ENCODE measurements around the gene NKTR.

The NKTR gene

DNA sequence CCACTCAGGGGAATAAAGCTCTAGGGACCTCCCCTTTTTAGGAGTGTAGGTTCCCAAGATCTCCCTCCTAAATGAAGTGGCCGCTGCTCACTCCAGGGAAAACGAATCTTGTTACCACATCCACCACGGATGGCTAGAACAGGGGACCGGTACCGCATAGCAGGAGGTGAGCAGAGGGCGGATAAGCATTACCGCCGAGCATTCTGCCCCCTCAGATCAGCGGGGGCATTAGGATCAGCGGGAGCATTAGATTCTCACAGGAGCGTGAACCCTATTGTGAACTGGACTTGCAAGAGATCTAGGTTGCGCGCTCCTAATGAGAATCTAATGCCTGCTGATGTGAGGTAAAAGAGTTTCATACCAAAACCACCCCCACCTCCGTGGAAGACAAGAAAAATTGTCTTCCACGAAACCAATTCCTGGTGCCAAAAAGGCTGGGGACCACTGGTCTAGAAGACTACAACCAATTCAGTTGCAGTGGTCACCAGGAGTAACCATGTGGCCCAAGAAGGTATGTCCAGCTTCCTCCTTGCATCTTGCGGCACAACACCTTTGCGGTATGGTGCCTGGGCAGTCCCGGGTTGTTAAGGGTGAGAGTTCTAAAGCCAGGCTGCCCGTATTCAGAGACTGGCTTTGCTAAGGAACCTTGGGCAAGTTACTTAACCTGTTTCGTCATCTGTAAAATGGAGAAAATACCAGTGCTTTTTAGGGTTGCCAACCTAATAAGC, 10.9 kb upstream of the NKTR start:
- Histone ChIP-seq H3K23ac (ENCODE audit: low read depth, low read length, poor library complexity) (peak overlapping the region; percentile 52), H2AFZ (ENCODE audit: low read length) (no peak overlapping the region), H3K36me3 (replicated peaks in 1 of 2; ENCODE audit: control insufficient read depth in 2 of 2, insufficient read depth in 2 of 2, low read length in 2 of 2) (peaks cover 4 to 33% of the 10 kb centered on the region in 2 donors), H2BK120ac (ENCODE audit: low read depth, low read length) (no peak overlapping the region), H2AK5ac (ENCODE audit: low read depth, low read length) (no peak overlapping the region), H3K27me3 (ENCODE audit: control insufficient read depth in 3 of 3, insufficient read depth in 3 of 3, low read depth in 1 of 3, low read length in 3 of 3) (no peaks in the 10 kb centered on the region), H3K79me1 (ENCODE audit: low read depth, low read length) (no peaks in the 10 kb centered on the region), H3K4me3 (ENCODE audit: low read length in 2 of 2) (no peak overlapping the region), H3K9ac (ENCODE audit: low read depth, low read length, poor library complexity) (no peak overlapping the region), H3K4ac (ENCODE audit: low read length) (no peak overlapping the region), H3K27ac (replicated peaks; ENCODE audit: low read length) (no peak overlapping the region), H2BK5ac (ENCODE audit: low read length) (no peak overlapping the region), H4K91ac (ENCODE audit: low read depth, low read length, poor library complexity) (no peak overlapping the region), H2BK15ac (ENCODE audit: low read length) (no peak overlapping the region), H3K4me2 (ENCODE audit: insufficient read depth, low read length, poor library complexity, severe bottlenecking) (no peak overlapping the region), H2BK12ac (ENCODE audit: low read length) (no peak overlapping the region), H4K8ac (ENCODE audit: low read depth, low read length) (no peak overlapping the region), H3K14ac (ENCODE audit: low read length) (no peak overlapping the region), H3K4me1 (ENCODE audit: control insufficient read depth in 2 of 2, insufficient read depth in 1 of 2, low read depth in 1 of 2, low read length in 2 of 2) (peaks cover 2 to 6% of the 10 kb centered on the region in 2 donors), H3K9me3 (replicated peaks in 1 of 2; ENCODE audit: control insufficient read depth in 2 of 2, insufficient read depth in 1 of 2, low read depth in 1 of 2, low read length in 2 of 2) (no peaks in the 10 kb centered on the region), H3K18ac (ENCODE audit: low read length) (no peak overlapping the region)
- no CpG with 5 or more reads among the region's 20 CpGs for WGBS, 2 donors (ENCODE audit: extremely low coverage in 2 of 2, insufficient read length in 2 of 2, insufficient replicate concordance in 1 of 2)
- no peak for DNase-seq (ENCODE audit: low spot score)

DNA sequence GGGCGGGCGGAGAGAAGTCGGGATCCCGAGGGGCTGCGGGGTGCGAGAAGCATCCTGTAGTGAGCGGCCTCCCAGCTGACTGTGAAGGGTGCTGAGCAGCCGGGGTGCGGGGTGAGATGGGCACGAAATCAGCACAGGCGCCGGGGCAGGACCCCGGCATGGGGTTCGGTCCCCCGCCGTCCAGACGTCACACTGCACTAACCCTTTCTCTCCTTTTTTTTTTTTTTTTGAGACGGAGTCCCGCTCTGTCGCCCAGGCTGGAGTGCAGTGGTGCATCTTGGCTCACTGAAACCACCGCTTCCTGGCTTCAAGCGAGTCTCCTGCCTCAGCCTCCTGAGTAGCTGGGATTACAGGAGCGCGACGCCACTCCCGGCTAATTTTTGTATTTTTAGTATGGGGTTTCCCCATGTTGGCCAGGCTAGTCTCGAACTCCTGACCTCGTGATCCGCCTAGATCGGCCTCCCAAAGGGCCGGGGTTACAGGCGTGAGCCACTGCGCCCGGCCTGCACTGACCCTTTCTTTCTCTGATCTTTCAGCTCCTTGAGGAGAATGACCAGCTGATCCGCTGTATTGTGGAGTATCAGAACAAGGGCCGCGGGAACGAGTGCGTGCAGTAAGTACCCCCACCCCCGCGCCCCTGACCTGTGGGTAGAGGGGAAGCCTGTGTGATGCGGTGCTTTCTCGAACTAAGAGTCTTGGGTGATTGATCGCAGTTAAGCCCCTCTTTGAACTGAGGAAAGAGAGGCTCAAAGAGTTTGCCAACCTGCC, 9.3 kb upstream of the NKTR start:
- Histone ChIP-seq H4K8ac (ENCODE audit: low read depth, low read length) (no peak overlapping the region), H4K91ac (ENCODE audit: low read depth, low read length, poor library complexity) (no peak overlapping the region), H3K4me1 (ENCODE audit: control insufficient read depth in 2 of 2, insufficient read depth in 1 of 2, low read depth in 1 of 2, low read length in 2 of 2) (peaks cover 2 to 6% of the 10 kb centered on the region in 2 donors), H3K4ac (ENCODE audit: low read length) (no peak overlapping the region), H3K23ac (ENCODE audit: low read depth, low read length, poor library complexity) (no peak overlapping the region), H3K18ac (ENCODE audit: low read length) (peak overlapping the region; percentile 52), H2BK120ac (ENCODE audit: low read depth, low read length) (no peak overlapping the region), H3K36me3 (replicated peaks in 1 of 2; ENCODE audit: control insufficient read depth in 2 of 2, insufficient read depth in 2 of 2, low read length in 2 of 2) (peaks cover 6 to 50% of the 10 kb centered on the region in 2 donors), H2BK15ac (ENCODE audit: low read length) (no peak overlapping the region), H3K9me3 (replicated peaks in 1 of 2; ENCODE audit: control insufficient read depth in 2 of 2, insufficient read depth in 1 of 2, low read depth in 1 of 2, low read length in 2 of 2) (no peaks in the 10 kb centered on the region), H3K4me3 (ENCODE audit: low read length in 2 of 2) (peak overlapping the region; percentile 59 to 90), H2BK5ac (ENCODE audit: low read length) (no peak overlapping the region), H3K9ac (ENCODE audit: low read depth, low read length, poor library complexity) (peak overlapping the region; percentile 79), H3K14ac (ENCODE audit: low read length) (peak overlapping the region; percentile 4), H3K79me1 (ENCODE audit: low read depth, low read length) (no peaks in the 10 kb centered on the region), H3K27me3 (ENCODE audit: control insufficient read depth in 3 of 3, insufficient read depth in 3 of 3, low read depth in 1 of 3, low read length in 3 of 3) (no peaks in the 10 kb centered on the region), H2AK5ac (ENCODE audit: low read depth, low read length) (no peak overlapping the region), H2BK12ac (ENCODE audit: low read length) (no peak overlapping the region), H3K27ac (replicated peaks; ENCODE audit: low read length) (peak overlapping the region; percentile 47), H2AFZ (ENCODE audit: low read length) (peak overlapping the region; percentile 48), H3K4me2 (ENCODE audit: insufficient read depth, low read length, poor library complexity, severe bottlenecking) (peak overlapping the region; percentile 77)
- no CpG with 5 or more reads among the region's 44 CpGs for WGBS, 2 donors (ENCODE audit: extremely low coverage in 2 of 2, insufficient read length in 2 of 2, insufficient replicate concordance in 1 of 2)
- no peak for DNase-seq (ENCODE audit: low spot score)

DNA sequence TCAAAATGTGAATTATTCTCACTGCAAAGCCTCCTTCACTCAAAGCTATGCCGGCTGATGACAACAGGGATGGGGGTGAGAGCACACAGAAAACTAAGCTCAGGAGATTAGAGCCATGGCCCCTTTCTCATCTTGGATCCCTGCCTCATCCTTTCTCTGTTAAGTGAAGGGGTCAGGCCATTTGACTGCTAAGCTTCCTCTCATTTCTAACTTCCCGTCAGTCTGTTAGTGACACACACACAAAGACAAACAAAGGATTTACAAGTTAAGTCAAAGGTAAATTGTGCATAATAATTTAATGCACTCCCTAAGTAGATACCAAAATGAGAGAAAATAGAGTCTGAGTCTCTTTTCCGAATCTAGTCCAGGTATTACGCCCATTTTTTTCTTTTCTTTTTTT, 8.7 kb upstream of the NKTR start:
- peak overlapping the region; percentile 77 for H3K4me2 ChIP-seq (ENCODE audit: insufficient read depth, low read length, poor library complexity, severe bottlenecking)
- H3K9me3 ChIP-seq (replicated peaks in 1 of 2; ENCODE audit: control insufficient read depth in 2 of 2, insufficient read depth in 1 of 2, low read depth in 1 of 2, low read length in 2 of 2): no peaks in the 10 kb centered on the region
- no peak overlapping the region for H4K8ac ChIP-seq (ENCODE audit: low read depth, low read length)
- no peak overlapping the region for H2AK5ac ChIP-seq (ENCODE audit: low read depth, low read length)
- H3K4me3 ChIP-seq (ENCODE audit: low read length in 2 of 2): peak overlapping the region in 1 of 2 donors; percentile 59
- H3K79me1 ChIP-seq (ENCODE audit: low read depth, low read length): no peaks in the 10 kb centered on the region
- no peak overlapping the region for H3K4ac ChIP-seq (ENCODE audit: low read length)
- no CpG with 5 or more reads among the region's 4 CpGs for WGBS, 2 donors (ENCODE audit: extremely low coverage in 2 of 2, insufficient read length in 2 of 2, insufficient replicate concordance in 1 of 2)
- H2BK120ac ChIP-seq (ENCODE audit: low read depth, low read length): no peak overlapping the region
- peaks cover 6 to 56% of the 10 kb centered on the region in 2 donors for H3K36me3 ChIP-seq (replicated peaks in 1 of 2; ENCODE audit: control insufficient read depth in 2 of 2, insufficient read depth in 2 of 2, low read length in 2 of 2)
- no peak overlapping the region for H2BK15ac ChIP-seq (ENCODE audit: low read length)
- H3K27me3 ChIP-seq (ENCODE audit: control insufficient read depth in 3 of 3, insufficient read depth in 3 of 3, low read depth in 1 of 3, low read length in 3 of 3): no peaks in the 10 kb centered on the region
- peak overlapping the region; percentile 26 for H3K27ac ChIP-seq (replicated peaks; ENCODE audit: low read length)
- peaks cover 2 to 6% of the 10 kb centered on the region in 2 donors for H3K4me1 ChIP-seq (ENCODE audit: control insufficient read depth in 2 of 2, insufficient read depth in 1 of 2, low read depth in 1 of 2, low read length in 2 of 2)
- H4K91ac ChIP-seq (ENCODE audit: low read depth, low read length, poor library complexity): no peak overlapping the region
- peak overlapping the region; percentile 11 for H2AFZ ChIP-seq (ENCODE audit: low read length)
- no peak overlapping the region for H3K9ac ChIP-seq (ENCODE audit: low read depth, low read length, poor library complexity)
- DNase-seq (ENCODE audit: low spot score): no peak
- no peak overlapping the region for H3K23ac ChIP-seq (ENCODE audit: low read depth, low read length, poor library complexity)
- no peak overlapping the region for H2BK5ac ChIP-seq (ENCODE audit: low read length)
- no peak overlapping the region for H3K18ac ChIP-seq (ENCODE audit: low read length)
- H3K14ac ChIP-seq (ENCODE audit: low read length): no peak overlapping the region
- no peak overlapping the region for H2BK12ac ChIP-seq (ENCODE audit: low read length)

DNA sequence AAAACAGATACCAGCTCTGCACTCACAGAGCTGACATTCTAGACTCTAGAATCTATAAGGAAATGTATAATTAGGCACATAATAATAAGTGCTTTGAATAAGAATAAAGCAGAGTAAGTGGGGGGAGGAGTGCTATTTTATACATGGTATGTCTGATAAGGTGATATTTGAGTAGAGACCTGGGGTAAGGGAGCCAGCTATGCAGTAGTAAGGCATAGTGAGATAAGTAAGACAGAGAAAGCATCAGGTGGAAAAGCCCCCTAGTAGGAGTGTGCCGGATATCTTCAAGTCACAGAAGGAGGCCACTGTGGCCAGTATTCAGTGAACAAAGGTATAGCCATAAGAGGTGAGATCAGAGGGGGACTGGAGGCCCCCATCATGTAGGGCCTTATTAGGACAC, 6.9 kb upstream of the NKTR start:
- Histone ChIP-seq H3K14ac (ENCODE audit: low read length) (no peak overlapping the region), H2BK12ac (ENCODE audit: low read length) (no peak overlapping the region), H2BK5ac (ENCODE audit: low read length) (no peak overlapping the region), H2BK120ac (ENCODE audit: low read depth, low read length) (no peak overlapping the region), H3K4me3 (ENCODE audit: low read length in 2 of 2) (no peak overlapping the region), H4K91ac (ENCODE audit: low read depth, low read length, poor library complexity) (no peak overlapping the region), H3K36me3 (replicated peaks in 1 of 2; ENCODE audit: control insufficient read depth in 2 of 2, insufficient read depth in 2 of 2, low read length in 2 of 2) (peaks cover 6 to 58% of the 10 kb centered on the region in 2 donors), H2BK15ac (ENCODE audit: low read length) (no peak overlapping the region), H3K27me3 (ENCODE audit: control insufficient read depth in 3 of 3, insufficient read depth in 3 of 3, low read depth in 1 of 3, low read length in 3 of 3) (no peaks in the 10 kb centered on the region), H3K27ac (replicated peaks; ENCODE audit: low read length) (no peak overlapping the region), H3K23ac (ENCODE audit: low read depth, low read length, poor library complexity) (no peak overlapping the region), H3K79me1 (ENCODE audit: low read depth, low read length) (no peaks in the 10 kb centered on the region), H4K8ac (ENCODE audit: low read depth, low read length) (no peak overlapping the region), H3K4ac (ENCODE audit: low read length) (no peak overlapping the region), H3K4me1 (ENCODE audit: control insufficient read depth in 2 of 2, insufficient read depth in 1 of 2, low read depth in 1 of 2, low read length in 2 of 2) (peaks cover 2 to 6% of the 10 kb centered on the region in 2 donors), H2AFZ (ENCODE audit: low read length) (no peak overlapping the region), H3K9ac (ENCODE audit: low read depth, low read length, poor library complexity) (no peak overlapping the region), H3K4me2 (ENCODE audit: insufficient read depth, low read length, poor library complexity, severe bottlenecking) (no peak overlapping the region), H3K18ac (ENCODE audit: low read length) (no peak overlapping the region), H2AK5ac (ENCODE audit: low read depth, low read length) (no peak overlapping the region), H3K9me3 (replicated peaks in 1 of 2; ENCODE audit: control insufficient read depth in 2 of 2, insufficient read depth in 1 of 2, low read depth in 1 of 2, low read length in 2 of 2) (no peaks in the 10 kb centered on the region)
- DNase-seq (ENCODE audit: low spot score): no peak
- no CpG with 5 or more reads among the region's 1 CpG for WGBS, 2 donors (ENCODE audit: extremely low coverage in 2 of 2, insufficient read length in 2 of 2, insufficient replicate concordance in 1 of 2)

Measured in neuronal stem cell (in vitro differentiated cells).